HepG2 (cell line): Measurements from ENCODE around the gene ANXA6. TPM values are rescaled to one million over a fixed set of nuclear protein-coding genes. Genes with fewer than 3 reads are reported as not detected.
A peak's percentile ranks its signal among the peaks of the same experiment; 100 is the strongest.

Experiments used
- FOXA3 ChIP-seq: IDR thresholded peaks from 2 replicates; pipeline ENCODE4 v1.6.1; 2016; ENCODE audit warnings: missing genetic modification reagents, missing compliant biosample characterization
- FOXJ3 ChIP-seq: sonication (generic); formaldehyde crosslinking; IDR thresholded peaks from 2 replicates; pipeline ENCODE4 v1.4.0; 2020; ENCODE audit warnings: missing genetic modification reagents, mild to moderate bottlenecking, borderline replicate concordance
- MAF1 ChIP-seq: sonication (generic); formaldehyde crosslinking; IDR thresholded peaks from 2 replicates; pipeline ENCODE4 v1.5.0; 2020; ENCODE audit warnings: missing genetic modification reagents, borderline replicate concordance
- TARDBP ChIP-seq: sonication (generic); formaldehyde crosslinking; IDR thresholded peaks from 2 replicates; pipeline ENCODE4 v1.8.0; 2022; ENCODE audit warnings: mild to moderate bottlenecking, missing genetic modification reagents
- THYN1 ChIP-seq: sonication (generic); formaldehyde crosslinking; IDR thresholded peaks from 2 replicates; pipeline ENCODE4 v1.8.1; 2023; ENCODE audit warnings: low read depth, mild to moderate bottlenecking, moderate library complexity, missing genetic modification reagents, borderline replicate concordance
- ZNF251 ChIP-seq: sonication (generic); formaldehyde crosslinking; IDR thresholded peaks from 2 replicates; pipeline ENCODE4 v1.9.0; 2021; ENCODE audit warnings: mild to moderate bottlenecking, missing genetic modification reagents
- ZNF331 ChIP-seq: sonication (generic); formaldehyde crosslinking; IDR thresholded peaks from 2 replicates; pipeline ENCODE4 v1.4.0; 2020; ENCODE audit warnings: missing genetic modification reagents
- ZNF33A ChIP-seq: sonication (generic); formaldehyde crosslinking; IDR thresholded peaks from 2 replicates; pipeline ENCODE4 v1.5.1; 2020; ENCODE audit warnings: missing genetic modification reagents, mild to moderate bottlenecking, moderate library complexity, borderline replicate concordance
- ZNF737 ChIP-seq: sonication (generic); formaldehyde crosslinking; IDR thresholded peaks from 2 replicates; pipeline ENCODE4 v1.5.0; 2020; ENCODE audit warnings: missing genetic modification reagents, mild to moderate bottlenecking, borderline replicate concordance
- ZNF879 ChIP-seq: sonication (generic); formaldehyde crosslinking; IDR thresholded peaks from 2 replicates; pipeline ENCODE4 v1.8.1; 2023; ENCODE audit warnings: missing genetic modification reagents
- polyA plus RNA-seq, 8 experiments: library from polyadenylated mRNA; depleted of rRNA in 3 of 8; stranded (reverse) in 7 of 8; unstranded in 1 of 8; fragments of >200 nt; fragmentation: Illumina TruSeq in 4 of 8; extraction: Trizol in 4 of 8; gene quantifications; 2 replicates each; pipeline versions ENCODE4 v1.2.1 to v1.2.3, GENCODE V29; 2011 to 2016; ENCODE audit warnings: low read depth in 4 of 8, missing spikeins in 1 of 8, mixed read lengths in 1 of 8; ENCODE audit not compliant: insufficient read depth in 1 of 8
- total RNA-seq, 5 experiments: library from RNA; depleted of rRNA; stranded (reverse); fragments of >200 nt; fragmentation: Illumina TruSeq; extraction: Trizol; gene quantifications; 2 replicates each; pipeline ENCODE4 v1.2.3, GENCODE V29; 2016; ENCODE audit warnings: low read depth in 1 of 5
- TF ChIP-seq, protein P1 (sequence below): IDR thresholded peaks from 2 replicates; pipeline ENCODE4 v1.6.1; 2016; ENCODE audit warnings: low read depth
- TF ChIP-seq, protein P2 (sequence below): sonication (generic); formaldehyde crosslinking; IDR thresholded peaks from 2 replicates; pipeline ENCODE4 v1.8.0; 2023; ENCODE audit warnings: mild to moderate bottlenecking, missing genetic modification reagents
- TF ChIP-seq, protein P3 (sequence below): IDR thresholded peaks from 2 replicates; pipeline ENCODE4 v1.6.1; 2016; ENCODE audit warnings: missing biosample characterization, missing genetic modification reagents, low read depth
- TF ChIP-seq, protein P4 (sequence below): sonication (generic); formaldehyde crosslinking; IDR thresholded peaks from 2 replicates; pipeline ENCODE4 v1.5.1; 2020; ENCODE audit warnings: missing genetic modification reagents, mild to moderate bottlenecking, borderline replicate concordance
- TF ChIP-seq, protein P5 (sequence below): fragments of 450-650 bp; IDR thresholded peaks from 2 replicates; pipeline ENCODE4 v1.6.1; 2016
- TF ChIP-seq, protein P6 (sequence below): sonication (generic); formaldehyde crosslinking; IDR thresholded peaks from 2 replicates; pipeline ENCODE4 v1.5.0; 2020; ENCODE audit warnings: missing genetic modification reagents
- TF ChIP-seq, protein P7 (sequence below): sonication (generic); formaldehyde crosslinking; IDR thresholded peaks from 2 replicates; pipeline ENCODE4 v1.5.0; 2020; ENCODE audit warnings: mild to moderate bottlenecking, missing genetic modification reagents

The ANXA6 gene
- total and polyA plus RNA-seq, 2 of the 13 experiments (the other 11 are each of a cell fraction or from before 2014, with no cell fraction given) = 103 to 125 TPM

DNA sequence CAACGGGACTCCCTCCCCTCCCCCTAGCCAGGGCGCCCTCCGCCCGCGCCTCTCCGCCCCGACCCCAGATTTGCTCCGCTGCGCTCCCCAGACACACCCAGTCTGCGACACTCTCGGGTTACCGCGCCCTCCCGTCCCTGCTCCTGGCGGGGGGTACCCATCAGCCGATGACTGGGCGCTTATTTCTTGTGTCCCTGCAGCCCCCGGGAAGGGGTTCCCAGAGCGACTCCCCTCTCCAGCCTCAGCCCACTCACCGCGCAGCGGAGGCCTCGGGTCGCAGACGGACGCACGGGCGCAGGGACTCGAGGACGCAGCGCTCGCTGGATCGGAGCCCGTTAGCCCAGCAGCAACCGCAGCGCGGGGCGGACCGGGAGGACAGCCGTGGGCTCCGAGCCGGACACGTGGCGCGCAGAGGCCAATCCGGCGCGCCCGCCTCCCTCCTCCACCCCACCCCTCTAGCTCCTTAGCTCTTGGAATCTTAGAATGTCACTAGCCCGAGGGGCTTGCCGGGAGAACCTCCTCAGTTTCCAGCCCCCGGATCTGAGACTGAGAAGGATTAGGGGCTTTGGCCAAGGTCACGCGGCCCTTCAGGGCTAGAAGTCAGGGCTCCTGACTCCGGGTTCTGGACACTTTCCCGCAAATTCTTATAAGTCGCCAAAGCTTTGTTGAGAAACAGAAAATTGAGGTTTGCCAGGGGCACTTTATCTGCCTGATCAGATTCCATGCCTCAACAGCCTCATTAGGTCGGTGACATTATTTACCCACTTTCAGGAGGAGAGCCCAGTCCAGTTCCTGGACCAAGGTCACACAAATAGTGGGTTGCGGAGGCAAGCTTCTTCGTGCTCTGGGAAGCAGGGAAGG is at the start of gene ANXA6 (continued):
- TF ChIP-seq, protein P1, sequence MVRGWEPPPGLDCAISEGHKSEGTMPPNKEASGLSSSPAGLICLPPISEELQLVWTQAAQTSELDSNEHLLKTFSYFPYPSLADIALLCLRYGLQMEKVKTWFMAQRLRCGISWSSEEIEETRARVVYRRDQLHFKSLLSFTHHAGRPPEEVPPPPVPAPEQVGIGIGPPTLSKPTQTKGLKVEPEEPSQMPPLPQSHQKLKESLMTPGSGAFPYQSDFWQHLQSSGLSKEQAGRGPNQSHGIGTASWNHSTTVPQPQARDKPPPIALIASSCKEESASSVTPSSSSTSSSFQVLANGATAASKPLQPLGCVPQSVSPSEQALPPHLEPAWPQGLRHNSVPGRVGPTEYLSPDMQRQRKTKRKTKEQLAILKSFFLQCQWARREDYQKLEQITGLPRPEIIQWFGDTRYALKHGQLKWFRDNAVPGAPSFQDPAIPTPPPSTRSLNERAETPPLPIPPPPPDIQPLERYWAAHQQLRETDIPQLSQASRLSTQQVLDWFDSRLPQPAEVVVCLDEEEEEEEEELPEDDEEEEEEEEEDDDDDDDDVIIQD (CRISPR knock-in tag) = no peak
- TF ChIP-seq, protein P2, sequence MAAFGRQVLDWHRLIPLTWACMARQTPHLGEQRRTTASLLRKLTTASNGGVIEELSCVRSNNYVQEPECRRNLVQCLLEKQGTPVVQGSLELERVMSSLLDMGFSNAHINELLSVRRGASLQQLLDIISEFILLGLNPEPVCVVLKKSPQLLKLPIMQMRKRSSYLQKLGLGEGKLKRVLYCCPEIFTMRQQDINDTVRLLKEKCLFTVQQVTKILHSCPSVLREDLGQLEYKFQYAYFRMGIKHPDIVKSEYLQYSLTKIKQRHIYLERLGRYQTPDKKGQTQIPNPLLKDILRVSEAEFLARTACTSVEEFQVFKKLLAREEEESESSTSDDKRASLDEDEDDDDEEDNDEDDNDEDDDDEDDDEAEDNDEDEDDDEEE = peak; percentile 54; the same call in 1 of the 2 replicates
- TF ChIP-seq FOXA3 (CRISPR knock-in tag) = no peak
- TF ChIP-seq, protein P3, sequence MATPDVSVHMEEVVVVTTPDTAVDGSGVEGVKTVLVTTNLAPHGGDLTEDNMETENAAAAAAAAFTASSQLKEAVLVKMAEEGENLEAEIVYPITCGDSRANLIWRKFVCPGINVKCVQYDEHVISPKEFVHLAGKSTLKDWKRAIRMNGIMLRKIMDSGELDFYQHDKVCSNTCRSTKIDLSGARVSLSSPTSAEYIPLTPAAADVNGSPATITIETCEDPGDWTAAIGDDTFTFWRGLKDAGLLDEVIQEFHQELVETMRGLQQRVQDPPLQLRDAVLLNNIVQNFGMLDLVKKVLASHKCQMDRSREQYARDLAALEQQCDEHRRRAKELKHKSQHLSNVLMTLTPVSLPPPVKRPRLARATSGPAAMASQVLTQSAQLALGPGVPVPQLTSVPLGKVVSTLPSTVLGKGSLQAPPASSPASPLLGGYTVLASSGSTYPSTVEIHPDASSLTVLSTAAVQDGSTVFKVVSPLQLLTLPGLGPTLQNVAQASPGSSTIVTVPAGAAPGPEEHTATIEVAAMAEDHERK (CRISPR knock-in tag) = no peak
- 0 out of 2 replicates have a peak, but pooled peaks have one; percentile 18 for TF ChIP-seq ZNF331
- TF ChIP-seq, protein P4, sequence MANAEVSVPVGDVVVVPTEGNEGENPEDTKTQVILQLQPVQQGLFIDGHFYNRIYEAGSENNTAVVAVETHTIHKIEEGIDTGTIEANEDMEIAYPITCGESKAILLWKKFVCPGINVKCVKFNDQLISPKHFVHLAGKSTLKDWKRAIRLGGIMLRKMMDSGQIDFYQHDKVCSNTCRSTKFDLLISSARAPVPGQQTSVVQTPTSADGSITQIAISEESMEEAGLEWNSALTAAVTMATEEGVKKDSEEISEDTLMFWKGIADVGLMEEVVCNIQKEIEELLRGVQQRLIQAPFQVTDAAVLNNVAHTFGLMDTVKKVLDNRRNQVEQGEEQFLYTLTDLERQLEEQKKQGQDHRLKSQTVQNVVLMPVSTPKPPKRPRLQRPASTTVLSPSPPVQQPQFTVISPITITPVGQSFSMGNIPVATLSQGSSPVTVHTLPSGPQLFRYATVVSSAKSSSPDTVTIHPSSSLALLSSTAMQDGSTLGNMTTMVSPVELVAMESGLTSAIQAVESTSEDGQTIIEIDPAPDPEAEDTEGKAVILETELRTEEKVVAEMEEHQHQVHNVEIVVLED (CRISPR knock-in tag) = peak; percentile 64
- TF ChIP-seq, protein P5, sequence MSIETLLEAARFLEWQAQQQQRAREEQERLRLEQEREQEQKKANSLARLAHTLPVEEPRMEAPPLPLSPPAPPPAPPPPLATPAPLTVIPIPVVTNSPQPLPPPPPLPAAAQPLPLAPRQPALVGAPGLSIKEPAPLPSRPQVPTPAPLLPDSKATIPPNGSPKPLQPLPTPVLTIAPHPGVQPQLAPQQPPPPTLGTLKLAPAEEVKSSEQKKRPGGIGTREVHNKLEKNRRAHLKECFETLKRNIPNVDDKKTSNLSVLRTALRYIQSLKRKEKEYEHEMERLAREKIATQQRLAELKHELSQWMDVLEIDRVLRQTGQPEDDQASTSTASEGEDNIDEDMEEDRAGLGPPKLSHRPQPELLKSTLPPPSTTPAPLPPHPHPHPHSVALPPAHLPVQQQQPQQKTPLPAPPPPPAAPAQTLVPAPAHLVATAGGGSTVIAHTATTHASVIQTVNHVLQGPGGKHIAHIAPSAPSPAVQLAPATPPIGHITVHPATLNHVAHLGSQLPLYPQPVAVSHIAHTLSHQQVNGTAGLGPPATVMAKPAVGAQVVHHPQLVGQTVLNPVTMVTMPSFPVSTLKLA = 0 out of 2 replicates have a peak, but pooled peaks have one; percentile 11
- no peak for TF ChIP-seq ZNF879 (CRISPR knock-in tag)
- TF ChIP-seq, protein P6, sequence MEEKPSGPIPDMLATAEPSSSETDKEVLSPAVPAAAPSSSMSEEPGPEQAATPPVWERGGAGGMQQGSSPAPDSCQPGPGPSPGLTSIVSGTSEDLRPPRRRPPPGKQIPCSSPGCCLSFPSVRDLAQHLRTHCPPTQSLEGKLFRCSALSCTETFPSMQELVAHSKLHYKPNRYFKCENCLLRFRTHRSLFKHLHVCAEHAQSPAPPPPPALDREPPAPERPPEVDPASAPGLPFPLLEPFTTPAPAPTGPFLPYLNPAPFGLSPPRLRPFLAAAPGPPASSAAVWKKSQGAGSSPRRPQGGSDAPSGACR (CRISPR knock-in tag) = peak; percentile 87
- TF ChIP-seq ZNF33A (CRISPR knock-in tag) = no peak
- TF ChIP-seq ZNF737 (CRISPR knock-in tag) = no peak
- no peak for TF ChIP-seq TARDBP (CRISPR knock-in tag)
- TF ChIP-seq ZNF251 (CRISPR knock-in tag) = no peak
- TF ChIP-seq FOXJ3 (CRISPR knock-in tag) = no peak
- TF ChIP-seq, protein P7, sequence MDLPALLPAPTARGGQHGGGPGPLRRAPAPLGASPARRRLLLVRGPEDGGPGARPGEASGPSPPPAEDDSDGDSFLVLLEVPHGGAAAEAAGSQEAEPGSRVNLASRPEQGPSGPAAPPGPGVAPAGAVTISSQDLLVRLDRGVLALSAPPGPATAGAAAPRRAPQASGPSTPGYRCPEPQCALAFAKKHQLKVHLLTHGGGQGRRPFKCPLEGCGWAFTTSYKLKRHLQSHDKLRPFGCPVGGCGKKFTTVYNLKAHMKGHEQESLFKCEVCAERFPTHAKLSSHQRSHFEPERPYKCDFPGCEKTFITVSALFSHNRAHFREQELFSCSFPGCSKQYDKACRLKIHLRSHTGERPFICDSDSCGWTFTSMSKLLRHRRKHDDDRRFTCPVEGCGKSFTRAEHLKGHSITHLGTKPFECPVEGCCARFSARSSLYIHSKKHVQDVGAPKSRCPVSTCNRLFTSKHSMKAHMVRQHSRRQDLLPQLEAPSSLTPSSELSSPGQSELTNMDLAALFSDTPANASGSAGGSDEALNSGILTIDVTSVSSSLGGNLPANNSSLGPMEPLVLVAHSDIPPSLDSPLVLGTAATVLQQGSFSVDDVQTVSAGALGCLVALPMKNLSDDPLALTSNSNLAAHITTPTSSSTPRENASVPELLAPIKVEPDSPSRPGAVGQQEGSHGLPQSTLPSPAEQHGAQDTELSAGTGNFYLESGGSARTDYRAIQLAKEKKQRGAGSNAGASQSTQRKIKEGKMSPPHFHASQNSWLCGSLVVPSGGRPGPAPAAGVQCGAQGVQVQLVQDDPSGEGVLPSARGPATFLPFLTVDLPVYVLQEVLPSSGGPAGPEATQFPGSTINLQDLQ (CRISPR knock-in tag) = no peak
- TF ChIP-seq MAF1 = no peak
- TF ChIP-seq THYN1 = no peak
